HepG2 (cell line): ENCODE results near the gene LYRM1. TPM values are rescaled to one million over a fixed set of nuclear protein-coding genes. Genes with fewer than 3 reads are reported as not detected.

ENCODE experiments used
- AFF4 ChIP-seq: sonication (generic); formaldehyde crosslinking; IDR thresholded peaks from 2 replicates; pipeline ENCODE4 v1.4.0; 2020; ENCODE audit warnings: missing genetic modification reagents
- BORCS8-MEF2B ChIP-seq: sonication (generic); formaldehyde crosslinking; IDR thresholded peaks from 2 replicates; pipeline ENCODE4 v1.8.0; 2022; ENCODE audit warnings: mild to moderate bottlenecking, missing genetic modification reagents
- CEBPB ChIP-seq: IDR thresholded peaks from 2 replicates; pipeline ENCODE4 v1.6.1; 2011; ENCODE audit warnings: low read depth, low read length, improper control_type of control experiment, borderline replicate concordance
- CREB3 ChIP-seq: sonication (generic); formaldehyde crosslinking; IDR thresholded peaks from 2 replicates; pipeline ENCODE4 v1.5.0; 2020; ENCODE audit warnings: missing genetic modification reagents
- CREBL2 ChIP-seq: sonication (generic); formaldehyde crosslinking; IDR thresholded peaks from 2 replicates; pipeline ENCODE4 v1.8.1; 2023; ENCODE audit warnings: missing genetic modification reagents, mild to moderate bottlenecking, borderline replicate concordance
- DNMT1 ChIP-seq: sonication (generic); formaldehyde crosslinking; IDR thresholded peaks from 2 replicates; pipeline ENCODE4 v1.5.1; 2020; ENCODE audit warnings: mild to moderate bottlenecking, missing genetic modification reagents
- DRAP1 ChIP-seq: IDR thresholded peaks from 2 replicates; pipeline ENCODE4 v1.6.1; 2016; ENCODE audit warnings: missing genetic modification reagents, missing compliant biosample characterization
- EED ChIP-seq: sonication (generic); formaldehyde crosslinking; IDR thresholded peaks from 2 replicates; pipeline ENCODE4 v1.5.0; 2020; ENCODE audit warnings: mild to moderate bottlenecking, missing genetic modification reagents
- ISL2 ChIP-seq: sonication (generic); formaldehyde crosslinking; IDR thresholded peaks from 2 replicates; pipeline ENCODE4 v1.5.0; 2020; ENCODE audit warnings: missing genetic modification reagents
- KAT2B ChIP-seq: fragments of 150-350 bp; IDR thresholded peaks from 2 replicates; pipeline ENCODE4 v1.6.1; 2014; ENCODE audit warnings: low read depth, low read length, borderline replicate concordance
- KLF11 ChIP-seq: IDR thresholded peaks from 2 replicates; pipeline ENCODE4 v1.6.1; 2016; ENCODE audit warnings: missing compliant biosample characterization
- MAF1 ChIP-seq: sonication (generic); formaldehyde crosslinking; IDR thresholded peaks from 2 replicates; pipeline ENCODE4 v1.5.0; 2020; ENCODE audit warnings: missing genetic modification reagents, borderline replicate concordance
- MAZ ChIP-seq, 2 experiments: sonication (generic) in 1 of 2; formaldehyde crosslinking in 1 of 2; IDR thresholded peaks; 2 replicates each; pipeline versions ENCODE4 v1.5.0 to v1.6.1; 2012 to 2020; ENCODE audit warnings: low read depth in 2 of 2, mild to moderate bottlenecking in 2 of 2, borderline replicate concordance in 1 of 2, improper control_type of control experiment in 1 of 2, low read length in 1 of 2, missing genetic modification reagents in 1 of 2, moderate library complexity in 1 of 2
- MXD1 ChIP-seq: sonication (generic); formaldehyde crosslinking; IDR thresholded peaks from 2 replicates; pipeline ENCODE4 v1.4.0; 2020; ENCODE audit warnings: mild to moderate bottlenecking, missing genetic modification reagents
- REL ChIP-seq: sonication (generic); formaldehyde crosslinking; conservative IDR thresholded peaks from 2 replicates; pipeline ENCODE4 v1.8.0; 2022; ENCODE audit warnings: mild to moderate bottlenecking, missing genetic modification reagents, moderate library complexity
- RELA ChIP-seq: sonication (generic); formaldehyde crosslinking; IDR thresholded peaks from 2 replicates; pipeline ENCODE4 v1.4.0; 2020; ENCODE audit warnings: missing genetic modification reagents
- SNAPC2 ChIP-seq: sonication (generic); formaldehyde crosslinking; IDR thresholded peaks from 2 replicates; pipeline ENCODE4 v1.8.1; 2022; ENCODE audit warnings: mild to moderate bottlenecking, missing genetic modification reagents
- SRSF9 ChIP-seq: fragments of 200-400 bp; formaldehyde crosslinking; IDR thresholded peaks from 2 replicates; pipeline ENCODE4 v1.6.1; 2018; ENCODE audit warnings: borderline replicate concordance, mild to moderate bottlenecking, low read depth, low read length; ENCODE audit not compliant: insufficient read depth, poor library complexity, severe bottlenecking
- TFE3 ChIP-seq: IDR thresholded peaks from 2 replicates; pipeline ENCODE4 v1.6.1; 2016
- YY1 ChIP-seq: IDR thresholded peaks from 2 replicates; pipeline ENCODE4 v1.6.1; 2011; ENCODE audit warnings: low read length, low read depth, moderate library complexity, mild to moderate bottlenecking; ENCODE audit not compliant: insufficient read depth, insufficient replicate concordance
- ZNF790 ChIP-seq: sonication (generic); formaldehyde crosslinking; IDR thresholded peaks from 2 replicates; pipeline ENCODE4 v1.8.0; 2022; ENCODE audit warnings: missing genetic modification reagents, mild to moderate bottlenecking, borderline replicate concordance
- polyA plus RNA-seq, 8 experiments: library from polyadenylated mRNA; depleted of rRNA in 3 of 8; stranded (reverse) in 7 of 8; unstranded in 1 of 8; fragments of >200 nt; fragmentation: Illumina TruSeq in 4 of 8; extraction: Trizol in 4 of 8; gene quantifications; 2 replicates each; pipeline versions ENCODE4 v1.2.1 to v1.2.3, GENCODE V29; 2011 to 2016; ENCODE audit warnings: low read depth in 4 of 8, missing spikeins in 1 of 8, mixed read lengths in 1 of 8; ENCODE audit not compliant: insufficient read depth in 1 of 8
- total RNA-seq, 5 experiments: library from RNA; depleted of rRNA; stranded (reverse); fragments of >200 nt; fragmentation: Illumina TruSeq; extraction: Trizol; gene quantifications; 2 replicates each; pipeline ENCODE4 v1.2.3, GENCODE V29; 2016; ENCODE audit warnings: low read depth in 1 of 5

The LYRM1 gene
- total and polyA plus RNA-seq, 2 of the 13 experiments (the other 11 are each of a cell fraction or from before 2014, with no cell fraction given): 59.2 to 82.6 TPM

- TF ChIP-seq ZNF790 (CRISPR knock-in tag) (peak; percentile 81; the same call in 1 of the 2 replicates), BORCS8-MEF2B (CRISPR knock-in tag) (no peak), TFE3 (CRISPR knock-in tag) (no peak; the same call in 1 of the 2 replicates), MXD1 (CRISPR knock-in tag) (peak; percentile 93), CREB3 (peak; percentile 55; the same call in 1 of the 2 replicates), CREBL2 (CRISPR knock-in tag) (peak; percentile 93), SRSF9 (no peak), KAT2B (no peak), CEBPB (peak; percentile 100), MAZ (IDR thresholded peaks at IDR 0.05; ENCODE audit: borderline replicate concordance, low read depth, low read length) (peak; percentile 71; the same call in 1 of the 2 replicates), MAZ (CRISPR knock-in tag; IDR thresholded peaks at IDR 0.05; ENCODE audit: low read depth) (peak; percentile 65), AFF4 (CRISPR knock-in tag) (no peak), SNAPC2 (CRISPR knock-in tag) (peak; percentile 90; the same call in 1 of the 2 replicates), EED (CRISPR knock-in tag) (no peak), ISL2 (peak; percentile 80), RELA (CRISPR knock-in tag) (no peak), REL (CRISPR knock-in tag) (peak; percentile 95), DNMT1 (peak; percentile 61; the same call in 1 of the 2 replicates), DRAP1 (CRISPR knock-in tag) (peak; percentile 68), MAF1 (CRISPR knock-in tag) (peak; percentile 57; the same call in 1 of the 2 replicates), KLF11 (CRISPR knock-in tag) (peak; percentile 37; the same call in 1 of the 2 replicates), YY1 (peak; percentile 67)
These were observed at the start of gene LYRM1, which contains the start of gene DCUN1D3 (continued) for GRCh38 chr16:20900299-20901067.
